HL-60 (cell line): ENCODE results near the gene MAPT.
A peak's percentile ranks its signal among the peaks of the same experiment; 100 is the strongest.

ENCODE experiments used
- DNase-seq, 2 experiments: peaks; one replicate each; pipeline ENCODE4 v3.0.0-alpha.2; 2010 to 2020; ENCODE audit warnings: low read depth in 1 of 2, low spot score in 1 of 2
- H3K27ac ChIP-seq: fragments of 250-450 bp; sonication (Bioruptor Pico); replicated peaks from 2 replicates; pipeline ENCODE4 v1.5.1; 2020; ENCODE audit warnings: mild to moderate bottlenecking, moderate library complexity
- H3K27me3 ChIP-seq: fragments of 250-450 bp; sonication (Bioruptor Pico); 2 replicates; pipeline ENCODE4 v1.5.1; 2021; ENCODE audit warnings: mild to moderate bottlenecking, moderate library complexity; ENCODE audit not compliant: insufficient read depth, poor library complexity, severe bottlenecking
- H3K4me3 ChIP-seq: replicated peaks from 2 replicates; pipeline ENCODE4 v1.5.1; 2011; ENCODE audit warnings: mild to moderate bottlenecking, control low read depth, low read length; ENCODE audit not compliant: insufficient read depth
- CTCF ChIP-seq: IDR thresholded peaks from one replicate; pipeline ENCODE4 v1.5.1; 2011; ENCODE audit warnings: low read length, control low read depth, inconsistent platforms; ENCODE audit not compliant: insufficient read depth
- GABPA ChIP-seq: IDR thresholded peaks from 2 replicates; pipeline ENCODE4 v1.6.1; 2012; ENCODE audit warnings: low read depth
- POLR2AphosphoS5 ChIP-seq: IDR thresholded peaks from 2 replicates; pipeline ENCODE4 v1.6.1; 2012; ENCODE audit warnings: low read depth
- REST ChIP-seq: IDR thresholded peaks from 2 replicates; pipeline ENCODE4 v1.6.1; 2012; ENCODE audit warnings: low read depth; ENCODE audit not compliant: insufficient replicate concordance
- SPI1 ChIP-seq: IDR thresholded peaks from 2 replicates; pipeline ENCODE4 v1.6.1; 2012; ENCODE audit warnings: low read depth, mild to moderate bottlenecking, borderline replicate concordance

The MAPT gene

GRCh38 chr17:46038937-46039336 lies 144.6 kb downstream of the MAPT start:
- Histone ChIP-seq H3K27me3 (no peaks in the 10 kb centered on the region), H3K27ac (no peak overlapping the region), H3K4me3 (no peak overlapping the region)
- peak in 1 of 2 experiments; percentile 37 for DNase-seq
- TF ChIP-seq REST (no peak), POLR2AphosphoS5 (no peak), SPI1 (no peak), CTCF (no peak), GABPA (no peak)

GRCh38 chr17:46039592-46040186 lies 145.3 kb downstream of the MAPT start:
- Histone ChIP-seq H3K27ac (no peak overlapping the region), H3K4me3 (no peak overlapping the region), H3K27me3 (no peaks in the 10 kb centered on the region)
- no peak for TF ChIP-seq CTCF
- no peak for TF ChIP-seq REST
- DNase-seq: no peak

GRCh38 chr17:46042246-46042645 lies 147.9 kb downstream of the MAPT start:
- DNase-seq: no peak
- TF ChIP-seq CTCF (no peak), SPI1 (no peak), REST (no peak), POLR2AphosphoS5 (no peak), GABPA (no peak)

More at GRCh38 chr17:46042246-46042645, 147.9 kb downstream of the MAPT start:
- Histone ChIP-seq H3K27ac (no peak overlapping the region), H3K27me3 (no peaks in the 10 kb centered on the region), H3K4me3 (no peak overlapping the region)
